ENCODE data around the gene DHRS2.
"Not testable (repeated sequence)": the region's sequence is repeated elsewhere in the genome, so short reads cannot be mapped to it uniquely, and the experiment has no call there.

Gene DHRS2, protein sequence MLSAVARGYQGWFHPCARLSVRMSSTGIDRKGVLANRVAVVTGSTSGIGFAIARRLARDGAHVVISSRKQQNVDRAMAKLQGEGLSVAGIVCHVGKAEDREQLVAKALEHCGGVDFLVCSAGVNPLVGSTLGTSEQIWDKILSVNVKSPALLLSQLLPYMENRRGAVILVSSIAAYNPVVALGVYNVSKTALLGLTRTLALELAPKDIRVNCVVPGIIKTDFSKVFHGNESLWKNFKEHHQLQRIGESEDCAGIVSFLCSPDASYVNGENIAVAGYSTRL

GRCh38 chr14:23636317-23637211 is at the start of gene DHRS2:
DHRS2 (plus strand) TSS chr14:23636364; CDS start chr14:23638865, 2,501 bp downstream.
- no peaks in the 10 kb centered on the region for H3K27me3 ChIP-seq (ENCODE audit: insufficient read depth, low read depth, severe bottlenecking)
- DNase-seq, result no peak
- H3K4me3 ChIP-seq (ENCODE audit: low read depth, low read length), result no peak within 1 kb of the TSS
- peaks cover 4% of the 10 kb centered on the region for H3K9me3 ChIP-seq (ENCODE audit: severe bottlenecking)
- no peak for TF ChIP-seq CTCF (IDR thresholded peaks at IDR 0.05; ENCODE audit: low read depth, low read length)
- no peaks in the 10 kb centered on the region for H3K36me3 ChIP-seq
- H3K27ac ChIP-seq, result no peak within 1 kb of the TSS

DNA sequence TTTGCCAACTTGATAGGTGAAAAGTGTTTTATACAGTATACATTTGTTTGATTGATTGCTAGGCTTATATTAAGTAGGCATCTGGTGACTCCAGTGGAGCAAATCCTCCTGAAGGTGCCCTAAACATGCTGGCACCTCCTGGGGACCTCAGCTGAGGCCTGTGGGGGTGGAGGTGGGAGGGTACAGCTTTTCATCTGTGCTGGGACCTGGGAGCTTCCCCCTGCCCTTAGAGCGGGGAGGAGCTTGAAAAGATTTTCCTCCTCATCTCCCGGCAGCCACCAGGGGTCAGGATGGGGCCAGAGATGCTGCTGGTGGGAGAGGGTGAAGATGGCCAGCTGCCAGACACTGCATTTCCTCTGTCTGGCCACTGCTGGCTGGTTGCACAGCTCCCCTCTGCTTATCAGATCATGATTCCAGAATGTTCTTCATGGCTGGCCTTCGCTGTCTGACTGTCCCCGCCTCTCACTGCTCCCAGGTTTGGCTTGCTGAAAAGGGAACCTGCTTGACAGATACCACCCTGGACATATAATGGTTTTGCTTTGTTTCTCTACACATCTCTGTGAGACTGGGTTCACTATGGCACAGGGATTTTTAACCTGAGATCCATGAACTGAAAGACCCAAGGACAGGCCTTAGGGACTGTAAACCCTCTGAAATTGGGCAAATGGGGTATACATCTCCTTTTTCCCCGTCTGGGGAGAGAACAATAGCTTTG is 47.1 kb upstream of the DHRS2 start:
- Histone ChIP-seq H3K36me3 (no peaks in the 10 kb centered on the region), H3K9me3 (ENCODE audit: severe bottlenecking) (no peaks in the 10 kb centered on the region), H3K27ac (peak overlapping the region; percentile 47; the same call in 1 of the 2 replicates), H3K4me3 (ENCODE audit: low read depth, low read length) (no peak overlapping the region), H3K27me3 (ENCODE audit: insufficient read depth, low read depth, severe bottlenecking) (no peaks in the 10 kb centered on the region)
- peak; percentile 90 for TF ChIP-seq CTCF (IDR thresholded peaks at IDR 0.05; ENCODE audit: low read depth, low read length)
- DNase-seq, result peak; percentile 93

GRCh38 chr14:23589606-23590005 is 46.6 kb upstream of the DHRS2 start:
- no peak for DNase-seq
- H3K27ac ChIP-seq, result no peak overlapping the region
- TF ChIP-seq CTCF (IDR thresholded peaks at IDR 0.05; ENCODE audit: low read depth, low read length), result no peak

DNA sequence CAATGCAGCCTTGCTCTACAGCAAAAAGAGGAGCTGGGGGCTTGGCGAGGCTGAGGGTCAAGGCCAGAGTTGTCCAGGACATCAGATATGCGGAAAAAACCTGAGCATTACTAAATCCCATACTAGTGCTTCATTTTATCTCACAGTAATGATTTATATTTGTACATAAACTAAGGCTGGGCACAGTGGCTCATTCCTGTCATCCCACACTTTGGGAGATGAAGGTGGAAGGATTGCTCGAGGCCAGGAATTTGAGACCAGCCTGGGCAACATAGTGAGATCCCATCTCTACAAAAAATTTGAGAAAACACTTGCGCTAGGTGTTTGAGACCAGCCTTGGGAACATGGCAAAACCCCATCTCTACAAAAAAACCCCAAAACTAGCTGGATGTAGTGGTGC is 46.0 kb upstream of the DHRS2 start:
- Histone ChIP-seq H3K9me3 (ENCODE audit: severe bottlenecking) (no peaks in the 10 kb centered on the region), H3K27ac (no peak overlapping the region), H3K36me3 (no peaks in the 10 kb centered on the region), H3K27me3 (ENCODE audit: insufficient read depth, low read depth, severe bottlenecking) (no peaks in the 10 kb centered on the region), H3K4me3 (ENCODE audit: low read depth, low read length) (no peak overlapping the region)
- no peak for DNase-seq
- no peak for TF ChIP-seq CTCF (IDR thresholded peaks at IDR 0.05; ENCODE audit: low read depth, low read length)

More at GRCh38 chr14:23589606-23590005, 46.6 kb upstream of the DHRS2 start:
- H3K9me3 ChIP-seq (ENCODE audit: severe bottlenecking), result no peaks in the 10 kb centered on the region
- H3K27me3 ChIP-seq (ENCODE audit: insufficient read depth, low read depth, severe bottlenecking), result no peaks in the 10 kb centered on the region
- no peak overlapping the region for H3K4me3 ChIP-seq (ENCODE audit: low read depth, low read length)
- H3K36me3 ChIP-seq, result no peaks in the 10 kb centered on the region

DNA sequence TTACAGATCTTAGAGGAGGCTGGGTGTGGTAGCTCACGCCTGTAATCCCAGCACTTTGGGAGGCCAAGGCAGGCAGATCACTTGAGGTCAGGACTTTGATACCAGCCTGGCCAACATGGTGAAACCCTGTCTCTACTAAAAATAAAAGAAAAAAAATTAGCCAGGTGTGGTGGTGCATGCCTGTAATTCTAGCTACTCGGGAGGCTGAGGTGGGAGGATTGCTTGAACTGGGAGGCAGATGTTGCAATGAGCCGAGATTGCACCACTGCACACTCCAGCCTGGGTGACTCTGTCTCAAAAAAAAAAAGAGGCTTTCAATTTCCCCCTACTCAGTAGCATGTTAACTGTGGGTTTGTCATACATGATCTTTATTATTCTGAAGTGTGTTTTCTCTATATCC is 42.0 kb upstream of the DHRS2 start:
- not testable (repeated sequence) for H3K27ac ChIP-seq; H3K27me3 ChIP-seq (ENCODE audit: insufficient read depth, low read depth, severe bottlenecking); H3K4me3 ChIP-seq (ENCODE audit: low read depth, low read length); H3K9me3 ChIP-seq (ENCODE audit: severe bottlenecking); DNase-seq; H3K36me3 ChIP-seq

- no peaks in the 10 kb centered on the region for H3K9me3 ChIP-seq (ENCODE audit: severe bottlenecking)
- H3K36me3 ChIP-seq, result no peaks in the 10 kb centered on the region
- H3K27me3 ChIP-seq (ENCODE audit: insufficient read depth, low read depth, severe bottlenecking), result no peaks in the 10 kb centered on the region
- no peak for TF ChIP-seq CTCF (IDR thresholded peaks at IDR 0.05; ENCODE audit: low read depth, low read length)
- no peak overlapping the region for H3K27ac ChIP-seq
- H3K4me3 ChIP-seq (ENCODE audit: low read depth, low read length), result no peak overlapping the region
- no peak for DNase-seq
Measured at GRCh38 chr14:23600322-23600707, 35.8 kb upstream of the DHRS2 start.
